Activated CD8-positive, alpha-beta memory T cell treated with anti-CD3 and anti-CD28 coated beads for 24 hours (primary cell): ENCODE data around the gene AHCYL1.
A peak's percentile ranks its signal among the peaks of the same experiment; 100 is the strongest.

Experiments
- DNase-seq: peaks from one replicate; pipeline ENCODE4 v3.0.0-alpha.2; 2020

AHCYL1 gene

GRCh38 chr1:110043016-110043415 lies 58.5 kb downstream of the AHCYL1 start:
- no peak for DNase-seq

DNA sequence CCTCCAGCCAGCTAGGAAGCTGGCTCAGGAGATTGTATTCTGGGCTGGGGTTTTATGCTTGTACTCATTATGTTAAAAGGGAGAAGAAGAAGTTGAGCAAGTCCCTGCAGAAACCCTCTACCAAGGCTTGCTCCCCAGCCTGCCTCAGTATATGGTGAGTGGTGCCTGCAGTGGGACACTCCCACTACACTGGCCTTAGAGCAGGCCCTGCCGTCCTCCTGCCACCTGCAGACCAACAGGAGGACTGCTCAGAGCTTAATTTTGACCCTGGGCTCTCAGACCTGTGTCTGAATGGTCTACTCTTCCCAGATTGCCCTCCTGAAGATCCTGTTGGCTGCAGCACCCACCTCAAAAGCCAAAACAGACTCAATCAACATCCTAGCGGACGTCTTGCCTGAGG lies 62.9 kb downstream of the AHCYL1 start:
- DNase-seq: no peak

- DNase-seq: no peak
Measured at GRCh38 chr1:110048240-110048639, 63.7 kb downstream of the AHCYL1 start.

GRCh38 chr1:110048923-110049601 lies 64.5 kb downstream of the AHCYL1 start:
- DNase-seq: no peak

DNA sequence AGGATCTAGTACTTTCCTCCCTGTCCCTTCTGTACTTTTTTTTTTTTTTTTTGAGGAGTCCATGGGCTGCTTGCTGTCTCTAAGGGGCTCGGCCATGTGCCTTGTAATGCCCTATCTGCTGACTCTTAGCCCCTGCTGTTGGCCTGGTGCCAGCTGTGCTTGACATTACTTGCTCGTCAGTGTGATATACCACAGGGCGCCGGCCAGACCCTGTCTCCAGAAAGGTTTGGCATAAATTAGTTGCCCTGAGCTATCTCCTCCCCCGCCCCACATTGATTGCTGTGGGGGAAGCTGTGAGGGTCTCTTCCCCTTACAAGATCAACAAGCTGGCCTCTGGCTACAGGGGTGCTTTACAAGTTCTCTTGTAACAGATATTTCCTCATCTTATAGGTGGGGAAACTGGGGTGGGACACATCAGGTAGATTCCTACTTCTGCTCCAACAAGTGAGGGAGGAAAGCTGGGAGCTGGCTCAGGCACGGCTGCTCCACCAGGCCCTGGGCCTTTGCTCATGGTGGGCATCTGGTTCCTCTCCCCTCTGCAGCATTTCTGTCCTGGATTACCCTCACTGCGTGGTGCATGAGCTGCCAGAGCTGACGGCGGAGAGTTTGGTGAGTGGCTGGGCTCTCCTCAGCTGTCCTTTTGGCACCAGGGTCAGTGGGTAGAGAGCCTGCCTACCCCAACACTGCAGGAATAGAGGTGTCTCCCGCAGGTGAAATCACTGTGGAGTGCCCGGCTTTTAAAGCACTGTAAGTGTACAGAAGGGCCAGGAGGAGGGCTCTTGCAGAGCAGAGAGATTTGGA lies 65.4 kb downstream of the AHCYL1 start:
- no peak for DNase-seq

- no peak for DNase-seq
Measured at GRCh38 chr1:110050602-110051261, 66.2 kb downstream of the AHCYL1 start.

GRCh38 chr1:110051262-110051648 lies 66.7 kb downstream of the AHCYL1 start:
- no peak for DNase-seq

DNA sequence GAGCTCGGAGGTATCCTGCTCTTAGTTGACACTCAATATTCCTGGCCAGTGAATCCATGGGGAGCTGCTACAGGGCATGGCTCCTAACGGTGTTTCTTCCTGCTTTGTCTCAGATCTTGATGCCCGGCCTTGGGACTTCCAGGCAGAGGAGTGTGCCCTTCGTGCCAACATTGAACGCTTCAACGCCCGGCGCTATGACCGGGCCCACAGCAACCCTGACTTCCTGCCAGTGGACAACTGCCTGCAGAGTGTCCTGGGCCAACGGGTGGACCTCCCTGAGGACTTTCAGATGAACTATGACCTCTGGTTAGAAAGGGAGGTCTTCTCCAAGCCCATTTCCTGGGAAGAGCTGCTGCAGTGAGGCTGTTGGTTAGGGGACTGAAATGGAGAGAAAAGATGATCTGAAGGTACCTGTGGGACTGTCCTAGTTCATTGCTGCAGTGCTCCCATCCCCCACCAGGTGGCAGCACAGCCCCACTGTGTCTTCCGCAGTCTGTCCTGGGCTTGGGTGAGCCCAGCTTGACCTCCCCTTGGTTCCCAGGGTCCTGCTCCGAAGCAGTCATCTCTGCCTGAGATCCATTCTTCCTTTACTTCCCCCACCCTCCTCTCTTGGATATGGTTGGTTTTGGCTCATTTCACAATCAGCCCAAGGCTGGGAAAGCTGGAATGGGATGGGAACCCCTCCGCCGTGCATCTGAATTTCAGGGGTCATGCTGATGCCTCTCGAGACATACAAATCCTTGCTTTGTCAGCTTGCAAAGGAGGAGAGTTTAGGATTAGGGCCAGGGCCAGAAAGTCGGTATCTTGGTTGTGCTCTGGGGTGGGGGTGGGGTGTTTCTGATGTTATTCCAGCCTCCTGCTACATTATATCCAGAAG lies 69.2 kb downstream of the AHCYL1 start:
- DNase-seq: peak; percentile 91

DNA sequence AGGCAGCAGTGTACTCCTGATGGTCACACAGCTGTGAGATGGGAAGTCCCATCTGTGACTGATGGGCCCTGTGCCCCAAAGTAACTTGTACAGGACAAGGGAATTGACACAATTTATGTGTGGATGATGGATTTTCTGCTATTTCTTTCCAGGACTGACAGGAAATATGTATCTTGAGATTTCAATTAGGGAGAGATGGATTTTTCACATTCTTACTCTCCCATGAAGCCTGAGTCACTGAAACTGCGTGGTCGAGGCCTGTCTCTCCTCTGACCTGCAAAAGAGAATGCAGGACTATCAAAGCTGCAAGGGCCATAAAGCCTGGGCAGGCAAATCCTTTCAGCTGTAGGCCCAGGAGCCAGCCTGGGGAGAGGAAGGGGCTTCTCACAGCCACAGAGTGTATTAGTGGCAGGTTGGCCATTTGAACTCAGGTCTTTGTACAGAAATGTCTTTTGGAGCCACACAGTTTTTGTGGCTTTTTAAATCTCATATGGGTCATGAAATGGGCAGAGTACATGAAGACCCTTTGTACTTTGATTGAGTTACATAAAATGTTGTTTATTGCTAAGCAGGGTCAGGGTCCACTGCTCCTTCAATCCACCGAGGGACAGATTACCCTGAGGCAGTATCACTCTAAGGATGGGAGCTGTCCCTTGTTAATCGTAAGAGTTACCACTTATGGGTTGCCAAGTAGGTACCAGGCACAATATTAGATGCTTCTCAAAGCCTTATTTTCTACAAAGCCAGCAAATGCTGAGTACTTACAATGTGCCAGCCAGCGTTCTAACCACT lies 71.1 kb downstream of the AHCYL1 start:
- DNase-seq: no peak

DNA sequence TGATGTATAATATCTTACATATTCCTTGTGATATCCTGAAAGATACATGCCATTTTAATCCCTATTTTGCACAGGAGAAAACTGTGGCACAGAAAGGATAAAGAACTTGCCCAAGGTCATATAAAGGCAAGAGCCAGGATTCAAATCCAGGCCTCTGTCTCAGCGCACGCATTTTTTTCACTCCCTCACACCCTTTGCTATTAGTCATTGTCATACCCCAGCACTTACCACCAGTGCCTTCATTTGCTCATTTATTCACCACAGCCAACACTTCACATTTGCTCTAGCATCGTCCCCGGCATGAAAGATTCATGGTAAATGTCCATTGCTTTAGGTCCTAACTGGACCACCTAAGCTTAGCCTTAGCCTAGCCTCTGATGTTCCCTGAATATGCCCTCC lies 71.7 kb downstream of the AHCYL1 start:
- DNase-seq: no peak

- no peak for DNase-seq
Measured at GRCh38 chr1:110056776-110057175, 72.2 kb downstream of the AHCYL1 start.

- no peak for DNase-seq
Measured at GRCh38 chr1:110057963-110058518, 73.5 kb downstream of the AHCYL1 start.

DNA sequence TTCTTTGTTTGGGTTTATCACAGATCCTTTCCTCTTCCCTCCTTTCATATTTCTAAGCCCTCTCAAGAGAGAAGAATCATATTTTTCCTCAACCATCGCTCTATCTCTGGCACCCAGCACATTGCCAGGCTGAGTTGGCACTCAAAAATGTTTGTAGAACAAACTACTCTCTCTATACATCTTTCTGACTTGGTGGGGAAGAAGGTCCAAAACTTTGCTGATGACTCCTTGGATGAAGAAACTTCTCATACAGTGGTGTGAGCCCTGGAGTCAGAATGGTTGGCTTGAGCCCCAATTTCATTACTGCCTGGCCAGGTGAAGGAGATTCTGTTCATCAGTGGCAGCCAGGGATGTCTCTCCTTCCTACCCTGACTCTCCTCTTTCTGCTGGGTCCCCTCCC lies 74.0 kb downstream of the AHCYL1 start:
- no peak for DNase-seq

- no peak for DNase-seq
Measured at GRCh38 chr1:110059133-110059863, 74.7 kb downstream of the AHCYL1 start.

DNA sequence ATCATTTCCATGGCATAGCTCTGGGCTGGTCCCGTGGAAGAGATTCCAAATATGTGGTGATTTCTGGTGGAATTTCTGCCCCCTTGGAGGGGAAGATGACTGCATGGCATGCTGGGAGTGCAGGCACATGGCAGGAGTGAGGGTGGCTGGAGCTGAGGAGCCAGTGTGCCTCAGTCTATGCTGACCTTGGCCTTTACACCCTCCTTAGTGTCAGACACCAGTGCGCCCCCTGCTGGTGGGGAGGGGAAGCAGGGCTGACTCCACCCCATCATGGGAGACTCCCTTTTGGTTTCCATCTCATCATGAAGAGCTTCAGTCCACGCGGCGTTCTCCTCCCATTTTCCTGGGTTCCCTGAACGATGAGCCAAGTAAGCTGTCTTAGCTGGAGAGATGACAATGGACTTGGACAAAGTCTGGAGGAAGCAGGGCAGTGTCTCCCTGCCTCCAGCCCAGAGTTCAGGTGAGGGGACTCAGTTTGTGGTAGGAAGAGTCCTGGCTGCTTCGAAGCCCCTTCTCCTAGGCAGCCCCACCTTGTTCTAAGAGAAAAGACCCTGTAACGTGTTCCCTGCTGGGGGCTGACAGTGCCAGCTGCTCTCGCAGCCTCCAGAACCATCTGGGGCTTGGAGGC lies 75.6 kb downstream of the AHCYL1 start:
- DNase-seq: peak; percentile 88

- DNase-seq: no peak
Measured at GRCh38 chr1:110060662-110061060, 76.1 kb downstream of the AHCYL1 start.

GRCh38 chr1:110061341-110061740 lies 76.8 kb downstream of the AHCYL1 start:
- DNase-seq: no peak

DNA sequence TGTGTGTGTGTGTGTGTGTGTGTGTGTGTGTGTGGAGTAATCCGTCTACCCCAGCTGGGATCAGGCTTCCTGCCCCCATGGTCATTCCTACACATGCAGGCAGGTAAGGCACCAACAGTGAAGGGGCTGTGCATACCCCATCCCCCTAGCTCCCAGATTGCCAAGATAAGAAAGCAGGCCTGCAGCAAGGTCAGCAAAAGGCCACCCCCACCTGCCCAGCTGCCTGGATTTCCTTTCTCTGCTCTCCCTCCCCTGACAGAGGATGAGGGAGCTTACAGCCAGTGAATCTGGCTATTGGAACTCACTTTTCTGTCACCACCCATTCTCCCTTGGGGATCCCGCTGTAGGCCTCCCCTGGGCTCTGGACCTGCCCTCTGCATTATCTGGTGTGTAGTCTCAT lies 78.0 kb downstream of the AHCYL1 start:
- DNase-seq: no peak

- DNase-seq: no peak
Measured at GRCh38 chr1:110063781-110064180, 79.2 kb downstream of the AHCYL1 start.

- DNase-seq: no peak
Measured at GRCh38 chr1:110064576-110065337, 80.2 kb downstream of the AHCYL1 start.
